ENCODE data around the gene P2RY12. TPM values are rescaled to one million over a fixed set of nuclear protein-coding genes. Genes with fewer than 3 reads are reported as not detected.

Gene P2RY12
- total and polyA plus RNA-seq, 12 donors, result 0.33 to 3.1 (median 0.76) TPM; not detected in 1

DNA sequence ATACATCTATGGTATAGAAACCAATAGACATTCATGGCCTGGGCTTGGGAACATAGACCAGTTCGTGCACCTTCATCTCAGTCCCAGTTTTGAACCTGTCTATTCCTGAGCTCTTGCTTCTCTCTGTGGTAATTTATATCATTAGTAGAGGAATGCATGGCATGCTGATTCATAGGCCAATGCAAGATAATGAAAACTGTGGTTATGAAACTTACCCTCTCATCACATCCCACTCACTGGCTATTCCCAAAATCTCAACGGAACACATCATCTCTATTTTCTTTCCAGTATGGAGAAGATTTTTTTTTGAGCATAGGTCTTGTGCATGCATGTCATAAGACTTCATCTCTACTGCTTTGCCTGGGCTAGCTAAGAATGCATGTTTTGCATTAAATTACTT is 18.7 kb upstream of the P2RY12 start:
- TF ChIP-seq, protein P1, sequence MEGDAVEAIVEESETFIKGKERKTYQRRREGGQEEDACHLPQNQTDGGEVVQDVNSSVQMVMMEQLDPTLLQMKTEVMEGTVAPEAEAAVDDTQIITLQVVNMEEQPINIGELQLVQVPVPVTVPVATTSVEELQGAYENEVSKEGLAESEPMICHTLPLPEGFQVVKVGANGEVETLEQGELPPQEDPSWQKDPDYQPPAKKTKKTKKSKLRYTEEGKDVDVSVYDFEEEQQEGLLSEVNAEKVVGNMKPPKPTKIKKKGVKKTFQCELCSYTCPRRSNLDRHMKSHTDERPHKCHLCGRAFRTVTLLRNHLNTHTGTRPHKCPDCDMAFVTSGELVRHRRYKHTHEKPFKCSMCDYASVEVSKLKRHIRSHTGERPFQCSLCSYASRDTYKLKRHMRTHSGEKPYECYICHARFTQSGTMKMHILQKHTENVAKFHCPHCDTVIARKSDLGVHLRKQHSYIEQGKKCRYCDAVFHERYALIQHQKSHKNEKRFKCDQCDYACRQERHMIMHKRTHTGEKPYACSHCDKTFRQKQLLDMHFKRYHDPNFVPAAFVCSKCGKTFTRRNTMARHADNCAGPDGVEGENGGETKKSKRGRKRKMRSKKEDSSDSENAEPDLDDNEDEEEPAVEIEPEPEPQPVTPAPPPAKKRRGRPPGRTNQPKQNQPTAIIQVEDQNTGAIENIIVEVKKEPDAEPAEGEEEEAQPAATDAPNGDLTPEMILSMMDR (IDR thresholded peaks at IDR 0.05), result no peak
- Histone ChIP-seq H3K4me1 (peaks cover 0 to 21% (median 0%) of the 10 kb centered on the region in 9 donors), H3K9me3 (no peaks in the 10 kb centered on the region), H3K36me3 (no peaks in the 10 kb centered on the region), H3K4me3 (no peak overlapping the region), H3K27me3 (no peaks in the 10 kb centered on the region), H3K27ac (no peak overlapping the region)
- intact Hi-C loops (cut with DNase I), result no loop called here
- ATAC-seq (no peak), DNase-seq (no peak)
- WGBS, 2 donors, result 63 to 70% methylated on average over 2 of the region's 2 CpGs

DNA sequence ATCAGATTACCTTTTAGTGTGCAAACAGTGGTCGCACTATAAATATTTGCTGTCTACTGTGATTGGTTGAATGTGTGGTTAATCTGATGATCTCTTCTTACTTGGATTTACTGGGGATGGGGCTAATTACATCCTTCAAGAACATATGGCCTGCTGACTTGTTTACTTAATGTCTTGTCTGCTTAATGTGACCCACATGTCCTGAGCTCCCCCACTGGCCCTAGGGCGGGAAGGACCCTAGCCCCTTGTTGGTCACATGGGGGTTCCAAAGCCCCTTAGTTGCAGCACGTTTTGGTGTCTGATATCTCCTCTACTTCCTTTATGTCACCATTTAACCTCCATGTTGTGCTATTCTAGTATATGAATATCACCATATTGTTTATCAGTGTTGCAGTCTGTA is 17.8 kb upstream of the P2RY12 start:
- Histone ChIP-seq H3K27me3 (no peaks in the 10 kb centered on the region), H3K4me3 (no peak overlapping the region), H3K36me3 (no peaks in the 10 kb centered on the region), H3K9me3 (no peaks in the 10 kb centered on the region), H3K4me1 (peaks cover 0 to 21% (median 0%) of the 10 kb centered on the region in 9 donors), H3K27ac (no peak overlapping the region)
- no peak for ATAC-seq
- TF ChIP-seq, protein P1 (IDR thresholded peaks at IDR 0.05), result no peak
- DNase-seq, result no peak
- 74 to 76% methylated on average over 3 of the region's 3 CpGs for whole genome bisulfite sequencing, 2 donors
- intact Hi-C loops (cut with DNase I), result no loop called here

DNA sequence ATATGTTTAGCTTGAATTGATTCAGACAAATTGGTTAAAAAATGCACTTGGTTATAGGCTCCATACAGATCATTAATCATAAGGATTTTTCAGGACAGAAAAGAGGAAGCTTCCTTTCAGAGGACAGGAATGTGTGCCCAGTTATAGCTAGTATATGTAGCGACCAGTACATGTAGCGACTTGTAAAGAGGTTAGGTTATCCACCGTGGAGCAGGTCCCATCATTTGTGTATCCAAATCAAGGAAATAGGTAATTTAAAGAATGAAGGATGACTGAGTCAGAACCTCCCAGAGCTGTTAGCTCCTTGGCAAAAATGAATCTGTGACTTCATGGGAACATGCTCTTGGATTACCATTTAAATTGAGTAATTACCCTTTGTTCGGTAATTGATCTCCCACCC is 15.8 kb upstream of the P2RY12 start:
- Histone ChIP-seq H3K4me1 (peaks cover 0 to 21% (median 0%) of the 10 kb centered on the region in 9 donors), H3K9me3 (no peaks in the 10 kb centered on the region), H3K27ac (no peak overlapping the region), H3K36me3 (no peaks in the 10 kb centered on the region), H3K27me3 (no peaks in the 10 kb centered on the region), H3K4me3 (no peak overlapping the region)
- DNase-seq (no peak), ATAC-seq (no peak)
- intact Hi-C loops (cut with DNase I), result no loop called here
- WGBS, 2 donors, result 88 to 91% methylated on average over 4 of the region's 4 CpGs
- TF ChIP-seq, protein P1 (IDR thresholded peaks at IDR 0.05), result no peak

DNA sequence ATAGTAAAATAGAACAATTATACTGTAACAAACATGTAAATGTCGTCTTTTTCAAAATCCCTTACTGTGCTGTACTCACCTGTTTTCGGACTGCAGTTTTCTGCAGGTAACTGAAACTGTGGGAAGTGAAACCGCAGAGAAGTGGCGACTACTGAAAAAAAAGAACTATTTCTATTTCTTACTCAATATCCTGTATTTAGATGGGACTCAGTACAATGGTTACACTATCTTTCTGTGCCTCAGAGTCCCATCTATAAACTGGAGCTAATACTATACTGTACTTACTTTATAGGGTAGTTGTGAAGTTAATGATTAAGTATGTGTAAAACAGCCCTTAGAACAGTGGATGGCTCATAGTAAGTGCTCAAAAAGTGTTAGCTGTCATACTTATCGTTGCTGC is 14.3 kb upstream of the P2RY12 start:
- intact Hi-C loops (cut with DNase I), result no loop called here
- no peaks in the 10 kb centered on the region for H3K9me3 ChIP-seq
- WGBS, 2 donors, result 87 to 90% methylated on average over 5 of the region's 5 CpGs

More for the DNA sequence above, 14.3 kb upstream of the P2RY12 start:
- H3K27ac ChIP-seq, result no peak overlapping the region
- TF ChIP-seq, protein P1 (IDR thresholded peaks at IDR 0.05), result no peak
- DNase-seq, result no peak
- H3K27me3 ChIP-seq, result no peaks in the 10 kb centered on the region
- H3K4me3 ChIP-seq, result no peak overlapping the region
- ATAC-seq, result no peak
- no peaks in the 10 kb centered on the region for H3K36me3 ChIP-seq
- H3K4me1 ChIP-seq, result peaks cover 0 to 12% (median 0%) of the 10 kb centered on the region in 9 donors

Data from heart right ventricle (tissue), 16 donors.